Measurements from ENCODE around the gene C2orf74.
"Not testable (repeated sequence)": the region's sequence is repeated elsewhere in the genome, so short reads cannot be mapped to it uniquely, and the experiment has no call there.

DNA sequence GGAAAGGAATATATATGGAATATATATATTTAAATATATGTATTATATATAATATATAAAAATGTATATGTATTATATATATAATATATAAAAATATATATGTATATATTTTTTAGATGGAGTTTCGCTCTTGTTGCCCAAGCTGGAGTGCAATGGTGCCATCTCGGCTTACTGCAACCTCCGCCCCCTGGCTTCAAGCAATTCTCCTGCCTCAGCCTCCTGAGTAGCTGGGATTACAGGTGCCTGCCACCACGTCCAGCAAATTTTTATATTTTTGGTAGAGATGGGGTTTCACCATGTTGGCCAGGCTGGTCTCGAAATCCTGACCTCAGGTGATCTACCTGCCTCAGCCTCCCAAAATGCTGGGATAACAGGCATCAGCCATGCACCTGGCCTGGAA is 13.9 kb upstream of the C2orf74 start:
- TF ChIP-seq, protein P1, sequence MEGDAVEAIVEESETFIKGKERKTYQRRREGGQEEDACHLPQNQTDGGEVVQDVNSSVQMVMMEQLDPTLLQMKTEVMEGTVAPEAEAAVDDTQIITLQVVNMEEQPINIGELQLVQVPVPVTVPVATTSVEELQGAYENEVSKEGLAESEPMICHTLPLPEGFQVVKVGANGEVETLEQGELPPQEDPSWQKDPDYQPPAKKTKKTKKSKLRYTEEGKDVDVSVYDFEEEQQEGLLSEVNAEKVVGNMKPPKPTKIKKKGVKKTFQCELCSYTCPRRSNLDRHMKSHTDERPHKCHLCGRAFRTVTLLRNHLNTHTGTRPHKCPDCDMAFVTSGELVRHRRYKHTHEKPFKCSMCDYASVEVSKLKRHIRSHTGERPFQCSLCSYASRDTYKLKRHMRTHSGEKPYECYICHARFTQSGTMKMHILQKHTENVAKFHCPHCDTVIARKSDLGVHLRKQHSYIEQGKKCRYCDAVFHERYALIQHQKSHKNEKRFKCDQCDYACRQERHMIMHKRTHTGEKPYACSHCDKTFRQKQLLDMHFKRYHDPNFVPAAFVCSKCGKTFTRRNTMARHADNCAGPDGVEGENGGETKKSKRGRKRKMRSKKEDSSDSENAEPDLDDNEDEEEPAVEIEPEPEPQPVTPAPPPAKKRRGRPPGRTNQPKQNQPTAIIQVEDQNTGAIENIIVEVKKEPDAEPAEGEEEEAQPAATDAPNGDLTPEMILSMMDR (conservative IDR thresholded peaks at IDR 0.05 in 1 of 2, IDR thresholded peaks at IDR 0.05 in 1 of 2; ENCODE audit: extremely low read depth in 1 of 2, insufficient read depth in 1 of 2, low read depth in 1 of 2, low read length in 2 of 2): not testable (repeated sequence)
- not testable (repeated sequence) for TF ChIP-seq EZH2 (IDR thresholded peaks at IDR 0.05; ENCODE audit: borderline replicate concordance, low read length)

All from mammary epithelial cell (primary cell).